GM19035 (cell line): Measurements from ENCODE around the gene EVA1A.

Experiments
- ATAC-seq: cut with Tn5 transposase; IDR thresholded peaks from one replicate; pipeline ENCODE4 v1.9.1; 2021; ENCODE audit not compliant: unreplicated experiment

Gene EVA1A

DNA sequence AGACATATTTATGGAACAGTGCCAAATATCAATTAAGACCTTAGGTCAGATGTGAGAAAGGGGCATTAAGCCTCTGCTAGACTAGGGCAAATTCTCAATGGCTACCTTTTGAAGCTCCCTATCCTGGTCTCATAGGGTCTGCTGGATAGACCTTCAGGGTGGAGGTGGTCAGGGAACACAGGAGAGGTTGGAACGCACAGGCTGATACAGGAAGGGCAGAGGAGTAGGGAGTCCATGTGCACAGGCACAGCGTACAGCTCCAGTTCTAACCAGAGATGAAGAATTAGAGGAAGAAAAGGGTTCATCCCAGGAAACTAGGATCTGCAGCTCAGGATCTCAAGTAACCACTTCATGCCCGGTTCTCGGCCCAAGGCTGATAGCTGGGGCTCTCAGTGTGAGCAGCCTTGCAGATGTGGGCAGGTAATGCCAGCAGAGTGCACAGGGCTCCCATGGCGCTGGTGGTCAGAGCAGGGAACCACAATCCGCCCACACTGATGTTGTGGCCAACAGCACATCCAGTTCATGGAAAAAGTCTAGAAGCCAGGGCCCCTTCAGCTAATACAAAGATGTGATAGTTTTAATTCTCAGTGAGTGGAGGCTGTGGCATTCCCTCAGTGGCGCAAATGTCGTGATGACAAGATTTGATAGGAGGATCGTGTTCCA, 3.4 kb upstream of the EVA1A start:
- ATAC-seq = no peak

- no peak for ATAC-seq
These were observed 2.9 kb upstream of the EVA1A start for GRCh38 chr2:75563591-75563990.

DNA sequence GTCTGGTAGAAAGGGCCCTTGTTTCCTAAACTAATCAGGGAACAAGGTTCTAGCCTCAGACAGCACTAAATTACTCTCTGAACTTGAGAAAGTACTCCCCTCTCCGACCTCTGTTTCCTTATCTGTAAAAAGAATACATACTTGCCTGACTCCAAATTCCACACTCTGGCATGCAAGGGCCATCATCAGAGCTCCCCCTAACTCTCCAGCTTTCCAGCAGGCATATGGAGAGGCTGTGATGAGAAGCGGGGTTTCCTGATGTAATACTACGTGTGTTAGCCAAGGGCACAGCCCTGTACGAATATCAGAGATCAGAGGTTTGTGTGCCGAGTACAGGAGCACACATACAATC, 1.8 kb upstream of the EVA1A start:
- no peak for ATAC-seq

DNA sequence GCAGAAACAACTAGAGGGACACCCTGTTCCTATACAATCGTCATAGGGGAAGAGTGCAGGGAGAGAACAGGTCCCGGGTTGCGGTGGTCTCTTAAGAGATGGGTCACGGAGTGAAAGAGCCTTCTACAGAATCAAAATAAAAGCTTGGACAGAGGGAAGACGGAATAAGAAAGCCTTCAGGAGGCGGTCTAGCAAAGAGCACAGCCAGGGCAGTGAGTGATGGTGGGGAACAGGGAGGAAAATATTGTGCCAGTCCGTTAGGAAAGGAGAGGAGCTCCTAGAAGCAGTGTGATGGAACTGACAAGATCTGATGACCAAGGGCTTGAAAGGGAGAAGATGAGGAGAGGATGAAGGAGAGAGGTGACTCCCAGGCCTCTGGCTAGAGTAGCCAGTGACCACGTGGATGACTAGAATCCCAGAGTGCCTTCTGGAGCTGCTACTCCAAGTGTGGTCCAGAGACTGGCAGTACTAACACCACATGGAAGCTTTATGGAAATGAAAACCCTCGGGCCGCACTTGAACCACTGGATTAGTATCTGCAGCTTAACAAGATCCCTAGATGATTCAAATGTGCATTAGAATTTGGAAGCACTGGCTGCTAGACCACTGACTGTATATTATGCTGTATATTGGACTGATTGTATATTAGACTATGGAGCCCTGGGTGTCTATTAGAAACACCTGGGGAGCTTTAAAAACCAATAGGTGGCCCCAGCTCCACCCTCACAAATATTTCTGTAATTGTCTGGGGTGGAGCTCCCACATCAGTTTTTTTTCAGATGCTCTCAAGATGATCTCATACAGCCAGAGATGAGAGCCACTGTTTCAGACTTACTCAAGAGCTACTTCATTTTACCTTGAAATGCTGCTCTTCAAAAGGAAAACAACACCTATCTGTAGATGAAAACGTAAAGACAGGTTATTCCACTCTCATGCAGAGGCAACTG, 1.1 kb upstream of the EVA1A start:
- no peak for ATAC-seq

DNA sequence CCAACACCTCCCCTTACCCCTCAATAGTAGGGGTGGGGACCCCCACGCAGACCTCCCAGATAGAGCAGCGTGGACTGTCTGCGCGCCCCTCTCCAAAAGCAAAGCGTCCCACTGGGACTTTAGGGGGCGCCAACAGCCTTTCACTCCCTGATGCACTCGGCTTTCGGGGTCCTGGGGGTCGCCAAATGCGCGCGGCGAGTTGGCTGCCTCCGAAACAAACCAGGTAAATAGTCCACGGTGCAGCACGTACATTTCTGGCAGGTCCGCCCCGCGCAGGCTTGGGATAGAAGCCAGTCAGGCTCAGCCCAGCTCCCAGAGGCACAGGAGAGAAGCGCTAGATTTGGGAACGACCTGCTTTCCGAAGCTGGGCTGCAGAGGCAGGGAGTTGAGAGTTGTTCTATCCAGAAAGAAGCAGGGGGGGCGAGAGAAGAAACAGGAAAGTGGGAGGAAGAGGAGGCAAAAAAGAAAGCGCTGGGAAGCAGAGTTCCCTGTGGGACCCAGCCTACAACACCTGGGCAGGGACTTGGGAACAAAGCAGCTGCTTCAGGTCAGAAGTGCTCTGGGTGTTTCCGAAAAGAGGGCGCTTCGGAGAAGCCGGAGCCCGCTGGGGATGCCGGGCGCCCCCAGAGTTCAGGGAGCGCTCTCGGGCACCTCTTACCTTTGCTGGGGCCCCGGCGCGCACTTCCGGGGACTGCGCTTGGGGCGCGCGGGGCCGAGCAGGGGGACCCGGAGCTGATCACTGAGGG, 544 bp downstream of the EVA1A start:
- ATAC-seq = no peak

DNA sequence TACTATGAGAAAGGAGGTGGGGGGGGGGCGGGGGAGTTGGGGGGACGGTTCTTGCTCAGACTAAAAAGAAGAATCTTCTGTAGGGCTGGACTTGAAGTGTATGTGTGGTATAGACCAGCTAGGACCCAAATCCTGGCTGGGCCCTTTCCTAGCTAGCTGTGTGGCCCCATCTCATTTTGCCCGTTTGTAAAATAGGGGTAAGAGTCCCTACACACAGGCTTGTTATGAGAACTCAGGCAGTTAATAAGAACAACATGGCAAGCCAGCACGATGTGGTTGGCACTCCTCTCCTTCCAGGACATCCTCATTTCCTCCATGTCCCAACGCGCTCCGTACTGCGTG, 1.1 kb downstream of the EVA1A start:
- no peak for ATAC-seq

GRCh38 chr2:75558786-75559679, 1.7 kb downstream of the EVA1A start:
- no peak for ATAC-seq

DNA sequence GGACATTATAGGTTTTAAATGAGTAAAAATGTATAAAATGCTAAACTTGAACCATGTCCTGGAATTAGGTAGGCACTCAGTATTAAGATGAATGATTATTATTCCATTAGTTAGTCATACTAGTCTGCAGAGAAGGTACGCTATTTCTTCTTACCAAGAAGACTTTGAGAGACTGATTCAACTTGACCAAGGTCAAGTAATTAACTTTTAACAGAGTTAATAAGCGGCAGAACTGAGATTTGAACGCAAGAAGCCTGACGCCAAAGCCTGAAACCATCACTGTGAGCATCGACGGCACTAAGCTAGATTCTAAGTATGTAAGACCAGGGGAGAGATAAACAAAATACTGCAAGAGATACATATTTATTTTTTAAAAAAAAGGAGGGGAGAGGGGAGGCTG, 2.6 kb downstream of the EVA1A start:
- no peak for ATAC-seq

- no peak for ATAC-seq
These were observed 3.1 kb downstream of the EVA1A start for GRCh38 chr2:75557474-75558133.

- no peak for ATAC-seq
These were observed 3.9 kb downstream of the EVA1A start for GRCh38 chr2:75556679-75557366.

DNA sequence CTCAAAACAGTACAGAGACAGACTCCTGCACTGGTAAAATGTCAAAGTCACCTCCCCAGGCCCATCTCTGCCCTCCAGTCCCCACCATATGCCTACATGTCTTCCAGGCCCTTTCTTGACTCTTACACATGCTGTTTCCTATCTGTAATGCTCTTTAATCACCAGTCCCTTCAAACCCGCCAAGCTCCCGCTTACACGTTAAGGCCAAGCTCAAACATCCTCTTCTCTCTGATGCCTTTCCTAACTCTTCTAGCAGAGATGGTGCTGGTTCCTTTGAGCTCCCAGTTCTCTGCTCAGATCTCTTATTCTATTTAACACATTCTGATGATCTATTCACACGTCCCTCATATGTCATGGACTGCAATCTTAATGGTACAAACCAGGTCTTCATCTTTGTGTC, 5.0 kb downstream of the EVA1A start:
- no peak for ATAC-seq

- ATAC-seq = no peak
These were observed 6.7 kb downstream of the EVA1A start for GRCh38 chr2:75553935-75554531.

DNA sequence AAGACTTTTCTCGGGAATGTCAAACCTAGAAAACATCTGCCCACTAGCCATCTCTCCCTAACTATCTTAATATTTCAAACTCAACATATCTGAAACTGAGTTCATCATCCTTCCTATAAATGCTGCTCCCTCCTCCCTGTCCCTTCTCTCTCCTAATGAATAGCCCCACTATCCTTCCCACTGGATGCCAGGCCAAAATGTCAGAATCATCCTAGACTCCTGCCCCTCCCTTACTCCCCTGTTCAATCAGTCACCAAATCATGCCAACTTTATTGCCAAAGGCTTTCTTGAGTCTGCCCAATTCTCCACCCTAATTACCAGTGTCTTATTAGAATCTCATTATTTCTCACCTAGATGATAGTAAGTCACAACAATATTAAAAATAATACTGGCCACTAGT, 8.5 kb downstream of the EVA1A start:
- no peak for ATAC-seq

DNA sequence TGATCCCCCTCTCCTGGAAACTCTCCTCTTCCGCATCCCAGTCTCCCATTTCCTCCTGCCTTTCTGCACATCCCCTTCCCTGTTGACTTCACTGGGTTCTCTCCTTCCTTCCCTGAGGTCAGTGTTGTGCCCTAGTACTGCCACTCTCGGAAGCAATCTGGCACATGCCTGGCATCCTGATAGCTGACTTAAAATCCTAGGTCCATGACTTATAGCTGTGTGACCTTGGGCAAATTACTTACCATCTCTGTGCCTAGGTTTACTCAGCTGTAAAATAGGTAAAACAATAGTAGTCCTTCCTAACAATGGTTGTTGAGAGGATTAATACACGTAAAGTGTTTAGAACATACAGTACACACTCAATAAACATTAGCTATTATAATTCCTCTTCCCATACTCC, 9.3 kb downstream of the EVA1A start:
- no peak for ATAC-seq

- no peak for ATAC-seq
These were observed 11.1 kb downstream of the EVA1A start for GRCh38 chr2:75549401-75550253.

GRCh38 chr2:75548036-75548573, 12.6 kb downstream of the EVA1A start:
- no peak for ATAC-seq

- ATAC-seq = no peak
These were observed 13.2 kb downstream of the EVA1A start for GRCh38 chr2:75547345-75548035.

DNA sequence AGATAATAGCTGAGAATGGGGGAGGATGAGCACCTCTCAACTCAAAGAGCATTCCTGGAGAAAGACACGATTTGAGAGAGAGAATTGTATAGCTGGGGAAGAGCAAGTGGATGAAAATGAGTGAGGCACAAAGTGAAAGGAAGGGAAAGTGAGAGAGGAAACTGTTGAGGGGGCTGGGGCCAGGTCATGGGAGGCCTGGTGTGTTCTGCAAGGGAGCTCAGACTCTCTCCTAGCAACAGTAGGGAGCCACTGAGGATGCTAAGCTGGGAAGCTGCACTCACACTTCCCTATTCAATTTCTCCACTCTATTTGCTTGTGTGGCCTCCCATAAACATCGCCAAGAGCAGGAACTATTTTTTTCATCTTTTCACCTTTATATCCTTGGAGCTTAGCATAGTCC, 14.8 kb downstream of the EVA1A start:
- ATAC-seq = no peak
